ENCODE results near the gene SRRM1. TPM values are rescaled to one million over a fixed set of nuclear protein-coding genes. Genes with fewer than 3 reads are reported as not detected.
A peak's percentile ranks its signal among the peaks of the same experiment; 100 is the strongest.

SRRM1 gene
- polyA plus RNA-seq, 3 donors = 55.9 to 106 (median 75.9) TPM

DNA sequence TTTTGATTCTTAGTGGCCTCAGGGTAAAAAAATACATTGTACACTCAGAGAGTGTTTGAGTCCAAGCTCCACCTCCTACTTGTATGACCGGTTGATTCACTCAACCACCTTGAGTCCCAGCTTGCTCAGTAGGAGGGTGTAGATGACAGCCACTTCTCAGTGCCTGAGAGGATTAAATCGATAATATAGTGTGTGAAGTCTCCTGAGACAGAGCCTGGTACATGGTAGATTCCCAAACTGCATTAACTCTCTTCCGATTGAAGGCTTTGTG is 48.8 kb upstream of the SRRM1 start:
- H3K4me2 ChIP-seq (replicated peaks; ENCODE audit: extremely low read depth, low read length, poor library complexity, severe bottlenecking) = no peak overlapping the region
- peaks cover 6 to 10% (median 8%) of the 10 kb centered on the region in 3 donors for H3K27me3 Mint-ChIP-seq (ENCODE audit: low read depth in 3 of 3)
- H3K9me3 Mint-ChIP-seq = peaks cover 0 to 2% (median 0%) of the 10 kb centered on the region in 7 donors

DNA sequence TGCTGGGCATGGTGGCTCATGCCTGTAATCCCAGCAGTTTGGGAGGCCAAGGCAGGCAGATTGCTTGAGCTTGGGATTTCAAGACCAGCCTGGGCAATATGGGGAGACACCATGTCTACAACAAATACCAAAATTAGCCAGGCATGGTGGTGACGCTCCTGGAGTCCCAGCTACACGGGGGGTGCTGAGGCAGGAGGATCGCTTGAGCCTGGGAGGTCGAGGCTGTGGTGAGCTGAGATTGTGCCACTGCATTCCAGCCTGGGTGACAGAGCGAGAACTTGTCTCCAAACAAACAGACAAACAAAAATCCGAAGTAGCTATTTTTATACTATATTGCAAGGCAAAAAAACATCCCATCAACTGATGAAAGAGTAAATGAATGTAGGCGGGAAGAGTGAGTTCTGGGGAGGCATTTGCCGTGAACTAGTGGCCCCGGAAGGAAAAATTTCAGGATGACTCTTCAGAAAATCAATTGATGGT is 46.7 kb upstream of the SRRM1 start:
- Histone ChIP-seq H4K20me1 (ENCODE audit: insufficient read depth, low read length) (no peaks in the 10 kb centered on the region), H3K4me3 (replicated peaks in 1 of 3; ENCODE audit: low read depth in 2 of 3, low read length in 3 of 3) (no peak overlapping the region), H3K27ac (ENCODE audit: low read depth in 1 of 2, low read length in 2 of 2) (no peak overlapping the region), H3K4me1 (ENCODE audit: control insufficient read depth in 1 of 2, insufficient read depth in 2 of 2, low read length in 2 of 2) (no peaks in the 10 kb centered on the region), H3K36me3 (replicated peaks in 1 of 2; ENCODE audit: control insufficient read depth in 1 of 2, insufficient read depth in 2 of 2, low read length in 2 of 2) (no peaks in the 10 kb centered on the region), H3K27me3 (ENCODE audit: control insufficient read depth in 2 of 2, insufficient read depth in 2 of 2, low read length in 2 of 2) (no peaks in the 10 kb centered on the region), H3K79me2 (ENCODE audit: insufficient read depth, low read length) (no peaks in the 10 kb centered on the region), H3K4me2 (replicated peaks; ENCODE audit: extremely low read depth, low read length, poor library complexity, severe bottlenecking) (no peak overlapping the region), H3K9me3 (replicated peaks in 1 of 2; ENCODE audit: control insufficient read depth in 1 of 2, insufficient read depth in 1 of 2, low read length in 2 of 2) (no peaks in the 10 kb centered on the region), H2AFZ (ENCODE audit: insufficient read depth, low read depth, low read length, poor library complexity, severe bottlenecking) (no peak overlapping the region), H3K9ac (ENCODE audit: insufficient read depth, low read length, poor library complexity, severe bottlenecking) (no peak overlapping the region)
- DNase-seq = no peak
- no peaks in the 10 kb centered on the region for H3K4me1 Mint-ChIP-seq
- H3K4me3 Mint-ChIP-seq = peak overlapping the region in 1 of 2 donors; percentile 31
- TF ChIP-seq, protein P1, sequence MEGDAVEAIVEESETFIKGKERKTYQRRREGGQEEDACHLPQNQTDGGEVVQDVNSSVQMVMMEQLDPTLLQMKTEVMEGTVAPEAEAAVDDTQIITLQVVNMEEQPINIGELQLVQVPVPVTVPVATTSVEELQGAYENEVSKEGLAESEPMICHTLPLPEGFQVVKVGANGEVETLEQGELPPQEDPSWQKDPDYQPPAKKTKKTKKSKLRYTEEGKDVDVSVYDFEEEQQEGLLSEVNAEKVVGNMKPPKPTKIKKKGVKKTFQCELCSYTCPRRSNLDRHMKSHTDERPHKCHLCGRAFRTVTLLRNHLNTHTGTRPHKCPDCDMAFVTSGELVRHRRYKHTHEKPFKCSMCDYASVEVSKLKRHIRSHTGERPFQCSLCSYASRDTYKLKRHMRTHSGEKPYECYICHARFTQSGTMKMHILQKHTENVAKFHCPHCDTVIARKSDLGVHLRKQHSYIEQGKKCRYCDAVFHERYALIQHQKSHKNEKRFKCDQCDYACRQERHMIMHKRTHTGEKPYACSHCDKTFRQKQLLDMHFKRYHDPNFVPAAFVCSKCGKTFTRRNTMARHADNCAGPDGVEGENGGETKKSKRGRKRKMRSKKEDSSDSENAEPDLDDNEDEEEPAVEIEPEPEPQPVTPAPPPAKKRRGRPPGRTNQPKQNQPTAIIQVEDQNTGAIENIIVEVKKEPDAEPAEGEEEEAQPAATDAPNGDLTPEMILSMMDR (IDR thresholded peaks at IDR 0.05) = no peak
- intact Hi-C loops (cut with micrococcal nuclease) = no loop called here
- H3K9me3 Mint-ChIP-seq = peaks cover 0 to 1% (median 0%) of the 10 kb centered on the region in 7 donors
- WGBS (ENCODE audit: insufficient coverage) = no CpG with 5 or more reads among the region's 9 CpGs
- peak overlapping the region in 2 of 7 donors; percentile 28 to 69 for H3K27ac Mint-ChIP-seq
- peaks cover 9 to 16% (median 10%) of the 10 kb centered on the region in 3 donors for H3K27me3 Mint-ChIP-seq (ENCODE audit: low read depth in 3 of 3)
- no peaks in the 10 kb centered on the region for H3K36me3 Mint-ChIP-seq

More for the DNA sequence above, 48.8 kb upstream of the SRRM1 start:
- Mint-ChIP-seq H3K36me3 (no peaks in the 10 kb centered on the region), H3K4me1 (no peaks in the 10 kb centered on the region), H3K27ac (no peak overlapping the region), H3K4me3 (no peak overlapping the region)
- TF ChIP-seq, protein P1 (IDR thresholded peaks at IDR 0.05) = no peak
- H3K27ac ChIP-seq (ENCODE audit: low read depth in 1 of 2, low read length in 2 of 2) = no peak overlapping the region
- H3K36me3 ChIP-seq (replicated peaks in 1 of 2; ENCODE audit: control insufficient read depth in 1 of 2, insufficient read depth in 2 of 2, low read length in 2 of 2) = no peaks in the 10 kb centered on the region
- intact Hi-C loops (cut with micrococcal nuclease) = no loop called here
- WGBS (ENCODE audit: insufficient coverage) = 100% methylated on average over 1 of the region's 3 CpGs
- no peaks in the 10 kb centered on the region for H3K79me2 ChIP-seq (ENCODE audit: insufficient read depth, low read length)
- no peak overlapping the region for H3K9ac ChIP-seq (ENCODE audit: insufficient read depth, low read length, poor library complexity, severe bottlenecking)
- no peak overlapping the region for H3K4me3 ChIP-seq (replicated peaks in 1 of 3; ENCODE audit: low read depth in 2 of 3, low read length in 3 of 3)
- H3K4me1 ChIP-seq (ENCODE audit: control insufficient read depth in 1 of 2, insufficient read depth in 2 of 2, low read length in 2 of 2) = no peaks in the 10 kb centered on the region
- H4K20me1 ChIP-seq (ENCODE audit: insufficient read depth, low read length) = no peaks in the 10 kb centered on the region
- H2AFZ ChIP-seq (ENCODE audit: insufficient read depth, low read depth, low read length, poor library complexity, severe bottlenecking) = no peak overlapping the region
- no peaks in the 10 kb centered on the region for H3K27me3 ChIP-seq (ENCODE audit: control insufficient read depth in 2 of 2, insufficient read depth in 2 of 2, low read length in 2 of 2)
- no peaks in the 10 kb centered on the region for H3K9me3 ChIP-seq (replicated peaks in 1 of 2; ENCODE audit: control insufficient read depth in 1 of 2, insufficient read depth in 1 of 2, low read length in 2 of 2)
- no peak for DNase-seq
